ENCODE data around the gene ZFP64. TPM values are rescaled to one million over a fixed set of nuclear protein-coding genes. Genes with fewer than 3 reads are reported as not detected.

The ZFP64 gene
- total RNA-seq, 1 donor from 2014 or later = 8.3 TPM

GRCh38 chr20:52105442-52106422, 85.8 kb downstream of the ZFP64 start:
- intact Hi-C loops (cut with micrococcal nuclease) = no loop called here

- intact Hi-C loops (cut with micrococcal nuclease) = no loop called here
Observed at GRCh38 chr20:52104546-52105441, 86.8 kb downstream of the ZFP64 start.

- intact Hi-C loops (cut with micrococcal nuclease) = no loop called here
Observed at GRCh38 chr20:52103913-52104545, 87.5 kb downstream of the ZFP64 start.

GRCh38 chr20:52103335-52103912, 88.2 kb downstream of the ZFP64 start:
- intact Hi-C loops (cut with micrococcal nuclease) = no loop called here

GRCh38 chr20:52102559-52102958, 89.0 kb downstream of the ZFP64 start:
- intact Hi-C loops (cut with micrococcal nuclease) = no loop called here

- intact Hi-C loops (cut with micrococcal nuclease) = no loop called here
Observed at GRCh38 chr20:52102126-52102525, 89.5 kb downstream of the ZFP64 start.
